Naive thymus-derived CD4-positive, alpha-beta T cell (primary cell): ENCODE measurements around the gene ENTR1. TPM values are rescaled to one million over a fixed set of nuclear protein-coding genes. Genes with fewer than 3 reads are reported as not detected.

Experiments used
- ATAC-seq: fragments of 150-1000 bp; cut with Tn5 transposase; 2 replicates; pipeline ENCODE4 v1.10.0; 2021; ENCODE audit warnings: mild to moderate bottlenecking, moderate library complexity
- CTCF ChIA-PET: fragments of 350-600 bp; sonication (Branson Sonifier 250); formaldehyde crosslinking; loops from one replicate; lab custom pipeline; 2021; ENCODE audit warnings: antibody characterized with exemption; lab: Charles Lee
- POLR2A ChIA-PET: fragments of 350-600 bp; sonication (Branson Sonifier 250); formaldehyde crosslinking; loops from one replicate; lab custom pipeline; 2021; ENCODE audit warnings: antibody characterized with exemption, inconsistent platforms; lab: Charles Lee
- DNase-seq, 9 donors: peaks; one replicate each; pipeline versions ENCODE4 v3.0.0 to v3.0.0-alpha.2; 2020 to 2022; ENCODE audit warnings: mixed read lengths in 1 of 9
- H3K27ac ChIP-seq: one replicate; pipeline ENCODE4 v1.7.0; 2013; ENCODE audit warnings: mild to moderate bottlenecking, low read depth, low read length, moderate library complexity
- H3K27me3 ChIP-seq, 2 donors: one replicate each; pipeline ENCODE4 v1.7.0; 2013; ENCODE audit warnings: low read length in 2 of 2, mild to moderate bottlenecking in 2 of 2, moderate library complexity in 2 of 2; ENCODE audit not compliant: control insufficient read depth in 2 of 2, insufficient read depth in 2 of 2
- H3K36me3 ChIP-seq, 3 experiments: 1 replicate in 2 of 3; 2 replicates in 1 of 3; pipeline ENCODE4 v1.7.0; 2013; ENCODE audit warnings: low read length in 3 of 3, mild to moderate bottlenecking in 3 of 3, moderate library complexity in 1 of 3; ENCODE audit not compliant: insufficient read depth in 3 of 3, control insufficient read depth in 2 of 3
- H3K4me1 ChIP-seq, 2 donors: one replicate each; pipeline ENCODE4 v1.7.0; 2013; ENCODE audit warnings: low read length in 2 of 2, mild to moderate bottlenecking in 2 of 2, moderate library complexity in 1 of 2; ENCODE audit not compliant: control insufficient read depth in 2 of 2, insufficient read depth in 2 of 2
- H3K4me3 ChIP-seq: 2 replicates; pipeline ENCODE4 v1.7.0; 2013; ENCODE audit warnings: mild to moderate bottlenecking, low read length
- H3K9me3 ChIP-seq, 3 experiments: 1 replicate in 2 of 3; 2 replicates in 1 of 3; pipeline ENCODE4 v1.7.0; 2013; ENCODE audit warnings: low read length in 3 of 3; ENCODE audit not compliant: control insufficient read depth in 2 of 3
- H3K27ac Mint-ChIP-seq, 9 donors: one replicate each; pipeline ENCODE4 v1.8.0; 2020 to 2022; ENCODE audit warnings: mixed read lengths in 9 of 9, mild to moderate bottlenecking in 8 of 9, moderate library complexity in 5 of 9, inconsistent platforms in 2 of 9
- H3K27me3 Mint-ChIP-seq, 5 donors: one replicate each; pipeline ENCODE4 v1.8.0; 2021 to 2022; ENCODE audit warnings: mixed read lengths in 5 of 5, mild to moderate bottlenecking in 1 of 5
- H3K36me3 Mint-ChIP-seq, 5 donors: one replicate each; pipeline ENCODE4 v1.8.0; 2020 to 2022; ENCODE audit warnings: mixed read lengths in 5 of 5, mild to moderate bottlenecking in 3 of 5, inconsistent platforms in 1 of 5
- H3K4me1 Mint-ChIP-seq, 7 donors: one replicate each; pipeline ENCODE4 v1.8.0; 2020 to 2022; ENCODE audit warnings: mixed read lengths in 7 of 7, mild to moderate bottlenecking in 3 of 7, inconsistent platforms in 1 of 7
- H3K4me3 Mint-ChIP-seq, 10 donors: one replicate each; pipeline ENCODE4 v1.8.0; 2020 to 2022; ENCODE audit warnings: mild to moderate bottlenecking in 10 of 10, mixed read lengths in 10 of 10, moderate library complexity in 6 of 10, inconsistent platforms in 2 of 10
- H3K9me3 Mint-ChIP-seq, 11 donors: one replicate each; pipeline ENCODE4 v1.8.0; 2020 to 2022; ENCODE audit warnings: mixed read lengths in 11 of 11, mild to moderate bottlenecking in 4 of 11, inconsistent platforms in 1 of 11, moderate library complexity in 1 of 11
- intact Hi-C, 2 donors: fragments of 100-400 bp; cut with micrococcal nuclease; formaldehyde crosslinking; loops; one replicate each; pipeline ENCODE4 v1.15.1; 2023
- polyA plus RNA-seq, 2 donors: library from polyadenylated mRNA; unstranded; fragments of 300-500 nt; fragmentation: Illumina TruSeq; gene quantifications; one replicate each; pipeline ENCODE4 v1.2.3, GENCODE V29; 2021
- total RNA-seq, 6 experiments: library from RNA in 5 of 6; stranded (reverse) in 5 of 6; gene quantifications; 1 replicate in 5 of 6; 2 replicates in 1 of 6; pipeline ENCODE4 v1.2.3 and lab custom pipeline; 2021 to 2026

ENTR1 gene
- total and polyA plus RNA-seq, 7 experiments from 2014 or later: 9.2 to 89.0 (median 65.9) TPM

DNA sequence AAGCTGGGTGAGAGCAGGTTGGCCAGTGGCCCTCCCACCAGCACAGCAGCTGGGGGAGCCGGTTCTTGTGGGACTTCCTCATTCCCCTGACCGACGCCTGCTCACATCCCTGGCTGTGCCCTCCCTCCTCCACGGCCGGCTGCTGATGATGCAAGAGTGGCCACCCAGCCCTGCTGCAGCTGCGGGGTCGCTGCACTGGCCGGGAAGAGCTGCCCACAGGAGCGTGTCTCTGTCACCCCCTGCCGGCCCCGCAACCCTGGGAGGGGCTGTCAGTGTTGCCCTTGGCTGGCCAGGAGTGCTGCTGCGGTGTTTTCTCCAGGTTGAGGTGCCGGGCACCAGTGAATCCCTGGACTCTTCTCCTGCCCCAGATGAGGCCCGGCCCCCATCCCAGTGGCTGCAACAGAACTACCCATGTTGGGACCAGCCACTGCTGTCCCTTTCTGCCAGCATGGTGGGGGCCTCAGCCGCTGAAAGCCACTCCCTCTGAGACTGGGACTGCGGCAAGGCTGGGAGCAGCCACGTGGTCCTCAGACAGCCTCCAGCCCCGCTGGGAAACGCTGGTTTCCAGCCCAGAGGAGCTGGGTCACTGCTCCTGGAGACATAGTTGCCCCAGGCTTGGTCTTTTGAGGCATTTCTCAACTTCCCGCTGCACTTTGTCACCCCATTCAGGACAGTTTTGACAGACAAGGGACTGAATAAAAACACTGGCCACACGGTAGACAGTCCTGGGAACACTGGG, 37.7 kb downstream of the ENTR1 start:
- Histone ChIP-seq H3K9me3 (no peaks in the 10 kb centered on the region), H3K36me3 (peaks cover 0 to under 1% (median 0%) of the 10 kb centered on the region in 3 experiments), H3K4me3 (no peak overlapping the region), H3K27me3 (no peaks in the 10 kb centered on the region), H3K4me1 (no peaks in the 10 kb centered on the region), H3K27ac (no peak overlapping the region)
- POLR2A ChIA-PET: no interaction called here
- ATAC-seq (peak; percentile 62), DNase-seq (no peak)
- Mint-ChIP-seq H3K27ac (no peak overlapping the region), H3K4me1 (peaks cover 0 to 2% (median 0%) of the 10 kb centered on the region in 7 donors), H3K9me3 (no peaks in the 10 kb centered on the region), H3K4me3 (no peak overlapping the region), H3K36me3 (no peaks in the 10 kb centered on the region), H3K27me3 (no peaks in the 10 kb centered on the region)
- CTCF ChIA-PET: no interaction called here
- intact Hi-C loops: no loop called here

DNA sequence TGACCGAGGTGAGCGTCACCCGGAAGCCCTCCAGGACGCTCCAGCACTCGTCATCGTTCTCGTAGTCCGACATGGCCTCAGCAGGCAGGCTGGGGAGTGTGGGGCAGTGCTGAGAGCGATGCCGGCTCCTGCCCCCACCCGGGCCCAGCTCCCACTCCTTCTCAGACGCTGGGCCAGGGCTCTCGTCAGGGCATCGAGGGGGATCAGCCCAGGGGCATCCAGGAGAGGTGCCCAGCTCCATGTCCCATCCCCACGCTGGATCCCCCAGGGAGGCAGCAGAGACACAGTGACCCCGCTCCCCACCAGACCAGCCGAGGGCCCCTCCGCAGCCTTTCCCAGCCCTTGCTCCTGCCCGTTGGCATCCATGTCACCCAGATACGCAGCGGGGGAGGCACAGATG, 38.4 kb downstream of the ENTR1 start:
- H3K4me3 ChIP-seq: no peak overlapping the region
- no peak overlapping the region for H3K27ac ChIP-seq
- H3K4me1 ChIP-seq: no peaks in the 10 kb centered on the region
- Mint-ChIP-seq H3K27me3 (no peaks in the 10 kb centered on the region), H3K4me3 (no peak overlapping the region), H3K9me3 (no peaks in the 10 kb centered on the region), H3K27ac (no peak overlapping the region), H3K4me1 (no peaks in the 10 kb centered on the region), H3K36me3 (no peaks in the 10 kb centered on the region)
- ChIA-PET POLR2A (no interaction called here), CTCF (no interaction called here)
- intact Hi-C loops: no loop called here
- H3K27me3 ChIP-seq: no peaks in the 10 kb centered on the region
- no peaks in the 10 kb centered on the region for H3K9me3 ChIP-seq
- ATAC-seq (no peak), DNase-seq (no peak)
- H3K36me3 ChIP-seq: no peaks in the 10 kb centered on the region

DNA sequence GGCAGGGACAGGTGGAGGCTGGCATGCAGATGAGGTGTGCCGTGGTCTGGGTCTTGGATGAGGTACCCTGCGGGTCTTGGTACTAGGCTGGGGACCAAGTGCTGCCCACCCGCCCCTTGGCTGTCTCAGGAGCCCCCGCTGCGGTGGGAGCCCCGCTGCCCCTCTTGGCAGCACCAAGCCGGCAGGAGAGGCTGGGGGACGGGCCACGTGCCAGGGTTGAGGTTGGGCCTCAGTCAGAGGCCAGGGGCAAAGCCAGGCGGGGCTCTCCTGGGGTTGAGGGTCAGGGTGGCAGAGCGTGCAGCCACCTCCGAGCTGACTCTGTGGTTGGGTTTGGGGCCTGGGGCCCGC, 38.9 kb downstream of the ENTR1 start:
- Histone ChIP-seq H3K4me1 (no peaks in the 10 kb centered on the region), H3K27ac (no peak overlapping the region), H3K9me3 (no peaks in the 10 kb centered on the region), H3K36me3 (no peaks in the 10 kb centered on the region), H3K27me3 (no peaks in the 10 kb centered on the region), H3K4me3 (no peak overlapping the region)
- H3K4me1 Mint-ChIP-seq: no peaks in the 10 kb centered on the region
- no peak overlapping the region for H3K27ac Mint-ChIP-seq
- no peaks in the 10 kb centered on the region for H3K9me3 Mint-ChIP-seq
- ChIA-PET POLR2A (no interaction called here), CTCF (no interaction called here)
- H3K4me3 Mint-ChIP-seq: no peak overlapping the region
- H3K27me3 Mint-ChIP-seq: no peaks in the 10 kb centered on the region
- DNase-seq (no peak), ATAC-seq (no peak)
- intact Hi-C loops: no loop called here
- no peaks in the 10 kb centered on the region for H3K36me3 Mint-ChIP-seq

DNA sequence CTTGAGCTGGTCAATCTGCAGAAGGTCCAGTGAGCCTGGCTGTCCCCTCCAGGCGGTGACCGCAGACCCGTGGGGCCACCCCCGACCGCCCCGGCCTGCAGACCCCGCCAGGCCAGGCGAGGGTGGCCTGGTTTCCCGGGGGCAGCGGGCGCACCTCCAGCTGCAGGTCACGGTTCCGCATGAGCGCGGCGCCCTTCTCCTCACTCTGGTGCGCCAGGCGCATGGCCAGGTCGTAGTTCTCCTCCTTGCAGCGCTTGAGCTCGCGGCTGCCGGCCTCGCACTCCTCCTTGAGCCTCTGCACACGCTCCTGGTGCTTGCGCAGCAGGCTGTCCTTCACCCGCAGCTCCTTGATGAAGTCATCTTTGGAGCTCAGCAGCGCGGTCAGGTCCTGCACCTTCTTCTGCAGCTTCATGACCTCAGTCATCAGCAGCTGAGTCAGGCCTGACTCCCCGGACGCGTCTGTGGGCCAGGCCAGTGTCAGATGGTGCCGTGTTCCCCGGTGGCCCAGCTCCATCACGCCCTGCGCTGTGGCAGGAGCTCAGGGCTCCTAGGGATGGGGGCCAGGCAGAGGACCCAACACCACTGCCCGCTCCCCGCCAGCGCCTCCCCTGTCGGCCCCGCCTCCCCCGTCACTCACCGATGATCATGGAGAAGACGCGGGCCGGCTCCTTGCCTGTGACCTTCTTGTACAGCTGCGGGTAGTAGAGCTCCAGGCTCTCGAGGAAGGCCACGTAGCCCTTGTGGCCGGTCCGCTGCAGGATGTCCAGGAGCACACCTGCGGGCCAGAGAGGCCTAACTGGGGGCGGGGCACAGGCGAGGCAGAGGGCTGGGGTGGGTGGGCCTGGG, 39.5 kb downstream of the ENTR1 start:
- CTCF ChIA-PET: interaction anchor here (0.7 kb wide), 1 partner anchor 11 kb away, joined by 3 read pairs; no protein-coding TSS in a partner anchor
- POLR2A ChIA-PET: no interaction called here
- no peak overlapping the region for H3K27ac Mint-ChIP-seq
- Histone ChIP-seq H3K27me3 (no peaks in the 10 kb centered on the region), H3K4me1 (no peaks in the 10 kb centered on the region), H3K27ac (no peak overlapping the region), H3K4me3 (no peak overlapping the region), H3K9me3 (no peaks in the 10 kb centered on the region), H3K36me3 (no peaks in the 10 kb centered on the region)
- intact Hi-C loops: no loop called here
- no peak for ATAC-seq
- H3K4me3 Mint-ChIP-seq: no peak overlapping the region
- peaks cover 0 to under 1% (median 0%) of the 10 kb centered on the region in 7 donors for H3K4me1 Mint-ChIP-seq
- H3K27me3 Mint-ChIP-seq: no peaks in the 10 kb centered on the region
- no peaks in the 10 kb centered on the region for H3K9me3 Mint-ChIP-seq
- no peak for DNase-seq
- no peaks in the 10 kb centered on the region for H3K36me3 Mint-ChIP-seq

DNA sequence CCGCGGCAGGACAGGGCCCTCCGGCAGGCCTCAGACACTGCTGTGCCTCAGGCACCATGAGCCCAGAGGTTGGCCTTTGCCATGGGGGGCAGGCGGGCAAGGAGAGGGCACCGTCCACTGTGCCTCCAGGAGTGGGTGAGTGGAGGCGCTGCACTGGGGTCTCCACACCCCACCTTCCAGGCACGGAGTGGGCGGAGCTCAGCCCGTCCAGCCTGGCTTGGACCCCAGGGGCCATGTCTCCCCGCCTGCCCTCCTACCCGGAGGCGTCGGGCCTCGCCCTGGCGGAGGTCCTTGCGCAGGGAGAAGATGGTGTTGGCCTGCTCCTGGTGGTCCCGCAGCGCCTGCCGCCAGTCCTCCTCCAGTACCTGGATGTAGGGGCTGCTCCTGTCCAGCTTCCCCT, 40.4 kb downstream of the ENTR1 start:
- H3K27ac Mint-ChIP-seq: no peak overlapping the region
- CTCF ChIA-PET: no interaction called here

DNA sequence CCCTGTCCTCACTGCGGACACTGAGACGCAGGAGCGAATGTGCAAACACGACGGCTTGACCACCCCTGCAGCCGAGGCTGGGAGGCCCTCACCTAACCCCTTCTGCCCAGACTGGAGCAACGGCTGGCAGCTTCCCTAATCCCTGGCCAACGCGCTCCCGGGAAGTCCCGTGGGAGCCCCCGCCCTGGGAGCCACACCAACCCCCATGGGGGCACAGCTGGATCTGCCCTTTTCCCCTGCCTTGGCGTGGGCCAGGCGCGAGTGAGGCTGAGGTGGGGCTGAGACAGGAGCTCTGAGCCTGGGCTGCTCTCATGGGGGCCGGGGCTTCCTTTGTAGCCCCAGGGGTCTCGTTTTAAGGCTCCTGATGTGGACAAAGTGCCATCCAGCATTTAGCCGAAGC, 42.2 kb downstream of the ENTR1 start:
- Mint-ChIP-seq H3K27ac (no peak overlapping the region), H3K27me3 (no peaks in the 10 kb centered on the region), H3K4me1 (peaks cover 0 to 3% (median 0%) of the 10 kb centered on the region in 7 donors), H3K4me3 (no peak overlapping the region), H3K9me3 (no peaks in the 10 kb centered on the region), H3K36me3 (no peaks in the 10 kb centered on the region)
- intact Hi-C loops: no loop called here
- Histone ChIP-seq H3K36me3 (no peaks in the 10 kb centered on the region), H3K9me3 (no peaks in the 10 kb centered on the region), H3K27ac (no peak overlapping the region), H3K4me1 (peaks cover 0 to 5% of the 10 kb centered on the region in 2 donors), H3K27me3 (no peaks in the 10 kb centered on the region), H3K4me3 (no peak overlapping the region)
- ATAC-seq (no peak), DNase-seq (no peak)
- ChIA-PET CTCF (no interaction called here), POLR2A (no interaction called here)

More for the DNA sequence above, 40.4 kb downstream of the ENTR1 start:
- intact Hi-C loops: no loop called here
- POLR2A ChIA-PET: no interaction called here
- no peak overlapping the region for H3K27ac ChIP-seq
- no peaks in the 10 kb centered on the region for H3K4me1 ChIP-seq
- H3K4me3 ChIP-seq: no peak overlapping the region
- H3K9me3 Mint-ChIP-seq: no peaks in the 10 kb centered on the region
- H3K4me3 Mint-ChIP-seq: no peak overlapping the region
- H3K27me3 ChIP-seq: no peaks in the 10 kb centered on the region
- no peaks in the 10 kb centered on the region for H3K36me3 Mint-ChIP-seq
- no peaks in the 10 kb centered on the region for H3K9me3 ChIP-seq
- DNase-seq: no peak
- ATAC-seq: no peak
- H3K4me1 Mint-ChIP-seq: peaks cover 0 to 3% (median 0%) of the 10 kb centered on the region in 7 donors
- no peaks in the 10 kb centered on the region for H3K27me3 Mint-ChIP-seq
- H3K36me3 ChIP-seq: no peaks in the 10 kb centered on the region
